Fibroblast of mammary gland (primary cell): ENCODE results near the gene MDFI.
A peak's percentile ranks its signal among the peaks of the same experiment; 100 is the strongest.

Source experiments
- DNase-seq: peaks from one replicate; pipeline ENCODE4 v3.0.0-alpha.2; 2010; ENCODE audit warnings: low read depth
- H3K4me3 ChIP-seq: 2 replicates; pipeline ENCODE4 v1.5.1; 2011; ENCODE audit warnings: low read depth, mild to moderate bottlenecking, low read length, moderate library complexity; ENCODE audit not compliant: control insufficient read depth
- CTCF ChIP-seq: conservative IDR thresholded peaks from 2 replicates; pipeline ENCODE4 v1.5.1; 2011; ENCODE audit warnings: low read depth, low read length, inconsistent platforms; ENCODE audit not compliant: control insufficient read depth, insufficient read depth

MDFI gene

GRCh38 chr6:41689171-41690008 lies 51.1 kb downstream of the MDFI start:
- peak; percentile 45 for DNase-seq
- no peak overlapping the region for H3K4me3 ChIP-seq
- no peak for TF ChIP-seq CTCF

- no peak overlapping the region for H3K4me3 ChIP-seq
- TF ChIP-seq CTCF = no peak
- no peak for DNase-seq
Measured at GRCh38 chr6:41690541-41691330, 52.5 kb downstream of the MDFI start.

GRCh38 chr6:41691426-41692079 lies 53.3 kb downstream of the MDFI start:
- TF ChIP-seq CTCF = no peak
- no peak overlapping the region for H3K4me3 ChIP-seq
- DNase-seq = no peak

- TF ChIP-seq CTCF = no peak
- DNase-seq = no peak
- no peak overlapping the region for H3K4me3 ChIP-seq
Measured at GRCh38 chr6:41692080-41692675, 53.9 kb downstream of the MDFI start.

- H3K4me3 ChIP-seq = no peak overlapping the region
- DNase-seq = no peak
- TF ChIP-seq CTCF = no peak
Measured at GRCh38 chr6:41692730-41693129, 54.5 kb downstream of the MDFI start.

GRCh38 chr6:41693281-41694240 lies 55.3 kb downstream of the MDFI start:
- no peak overlapping the region for H3K4me3 ChIP-seq
- DNase-seq = no peak
- no peak for TF ChIP-seq CTCF
